GM04503 (cell line): ENCODE results near the gene ZNHIT3.
"Not testable (repeated sequence)": the region's sequence is repeated elsewhere in the genome, so short reads cannot be mapped to it uniquely, and the experiment has no call there.

Source experiments
- DNase-seq: peaks from one replicate; pipeline ENCODE4 v3.0.0-alpha.2; 2012; ENCODE audit warnings: low read depth

Gene ZNHIT3

GRCh38 chr17:36484021-36484420 lies 2.5 kb upstream of the ZNHIT3 start:
- DNase-seq, result not testable (repeated sequence)

GRCh38 chr17:36485027-36485426 lies 1.5 kb upstream of the ZNHIT3 start:
- DNase-seq, result no peak

- DNase-seq, result no peak
Measured at GRCh38 chr17:36485805-36486203, 677 bp upstream of the ZNHIT3 start.

- no peak for DNase-seq
Measured at GRCh38 chr17:36493956-36494355, 7.5 kb downstream of the ZNHIT3 start.

- no peak for DNase-seq
Measured at GRCh38 chr17:36494674-36495073, 8.2 kb downstream of the ZNHIT3 start.

- DNase-seq, result no peak
Measured at GRCh38 chr17:36495076-36495578, 8.6 kb downstream of the ZNHIT3 start.

GRCh38 chr17:36496018-36496789 lies 9.7 kb downstream of the ZNHIT3 start:
- DNase-seq, result no peak

GRCh38 chr17:36498155-36498554 lies 11.7 kb downstream of the ZNHIT3 start:
- no peak for DNase-seq

GRCh38 chr17:36498560-36499300 lies 12.2 kb downstream of the ZNHIT3 start:
- DNase-seq, result no peak

- DNase-seq, result no peak
Measured at GRCh38 chr17:36500745-36501225, 14.3 kb downstream of the ZNHIT3 start.

- no peak for DNase-seq
Measured at GRCh38 chr17:36501351-36501750, 14.9 kb downstream of the ZNHIT3 start.

- DNase-seq, result no peak
Measured at GRCh38 chr17:36501963-36502362, 15.5 kb downstream of the ZNHIT3 start.

GRCh38 chr17:36503456-36504155 lies 17.1 kb downstream of the ZNHIT3 start:
- no peak for DNase-seq

- no peak for DNase-seq
Measured at GRCh38 chr17:36504156-36504545, 17.7 kb downstream of the ZNHIT3 start.

- DNase-seq, result no peak
Measured at GRCh38 chr17:36505171-36505570, 18.7 kb downstream of the ZNHIT3 start.

GRCh38 chr17:36506249-36506826 lies 19.9 kb downstream of the ZNHIT3 start:
- DNase-seq, result no peak

GRCh38 chr17:36506831-36507230 lies 20.4 kb downstream of the ZNHIT3 start:
- no peak for DNase-seq

- DNase-seq, result no peak
Measured at GRCh38 chr17:36507266-36507665, 20.8 kb downstream of the ZNHIT3 start.

- not testable (repeated sequence) for DNase-seq
Measured at GRCh38 chr17:36508439-36508838, 22.0 kb downstream of the ZNHIT3 start.

- no peak for DNase-seq
Measured at GRCh38 chr17:36509272-36509985, 22.9 kb downstream of the ZNHIT3 start.

GRCh38 chr17:36510636-36511035 lies 24.2 kb downstream of the ZNHIT3 start:
- DNase-seq, result no peak
